ENCODE results near the gene TOMM70.
A peak's percentile ranks its signal among the peaks of the same experiment; 100 is the strongest.

TOMM70 gene

DNA sequence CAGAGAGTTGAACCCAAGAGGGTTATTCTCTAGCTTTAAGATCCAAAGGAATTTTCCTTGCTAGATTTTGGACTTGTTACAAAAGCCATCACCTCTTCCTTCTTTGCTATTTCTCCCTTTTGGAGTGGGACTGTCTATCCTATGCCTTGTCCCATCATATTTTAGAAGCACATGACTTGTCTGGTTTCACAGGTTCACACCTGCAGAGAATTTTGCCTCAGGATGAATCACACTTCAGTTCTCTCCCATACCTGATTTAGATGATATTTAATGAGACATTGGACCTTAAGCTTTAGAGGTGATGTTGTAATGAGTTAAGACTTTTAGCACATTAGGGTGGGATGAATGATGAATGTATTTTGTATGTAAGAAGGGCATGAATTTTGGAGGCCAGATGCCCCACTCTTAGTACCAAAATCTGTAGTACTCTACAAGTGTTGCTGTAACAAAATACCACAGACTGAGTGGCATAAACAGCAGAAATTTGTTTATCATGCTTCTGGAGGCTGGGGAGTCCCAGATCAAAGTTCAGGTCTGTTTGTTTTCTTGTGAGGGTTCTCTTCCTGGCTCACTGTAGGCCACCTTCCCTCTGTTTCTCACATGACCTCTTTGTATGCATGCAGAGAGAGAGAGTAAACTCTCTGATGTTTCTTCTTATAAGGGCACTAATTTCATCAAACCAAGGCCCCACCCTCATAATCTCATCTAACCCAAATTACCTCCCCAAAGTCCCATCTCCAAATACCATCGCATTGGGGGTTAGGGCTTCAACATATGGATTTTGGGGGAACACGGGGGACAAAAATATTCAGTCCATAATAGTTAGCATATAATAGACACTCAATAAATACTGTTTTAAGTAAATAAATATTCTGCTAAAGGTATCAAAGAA lies 10.4 kb upstream of the TOMM70 start:
- no peak for DNase-seq

DNA sequence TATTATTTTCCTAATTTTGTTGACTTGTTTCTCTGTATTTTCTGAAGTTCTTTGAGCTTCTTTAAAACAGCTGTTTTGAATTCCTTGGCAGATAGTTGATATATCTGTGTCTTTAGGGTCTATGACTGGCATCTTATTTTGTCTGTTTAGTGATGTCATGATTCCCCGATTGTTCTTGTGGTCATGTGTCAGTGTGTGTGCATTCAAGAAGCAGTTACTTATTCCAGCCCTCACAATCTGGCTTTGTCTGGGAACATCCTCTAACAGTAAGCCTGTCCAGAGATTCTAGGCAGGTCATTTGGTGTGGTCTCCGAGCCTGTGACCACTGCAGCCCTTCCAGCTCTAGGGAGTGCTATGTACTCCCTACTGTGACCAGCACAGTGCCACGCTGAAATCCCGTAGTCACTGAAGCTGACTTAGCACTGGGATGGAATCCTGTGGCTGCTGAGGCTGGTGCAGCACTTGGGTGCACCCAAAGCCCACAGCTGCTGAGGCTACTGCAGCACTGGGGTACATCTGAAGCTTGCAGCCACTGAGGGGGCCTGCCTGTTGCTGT lies 7.2 kb upstream of the TOMM70 start:
- no peak for DNase-seq

DNA sequence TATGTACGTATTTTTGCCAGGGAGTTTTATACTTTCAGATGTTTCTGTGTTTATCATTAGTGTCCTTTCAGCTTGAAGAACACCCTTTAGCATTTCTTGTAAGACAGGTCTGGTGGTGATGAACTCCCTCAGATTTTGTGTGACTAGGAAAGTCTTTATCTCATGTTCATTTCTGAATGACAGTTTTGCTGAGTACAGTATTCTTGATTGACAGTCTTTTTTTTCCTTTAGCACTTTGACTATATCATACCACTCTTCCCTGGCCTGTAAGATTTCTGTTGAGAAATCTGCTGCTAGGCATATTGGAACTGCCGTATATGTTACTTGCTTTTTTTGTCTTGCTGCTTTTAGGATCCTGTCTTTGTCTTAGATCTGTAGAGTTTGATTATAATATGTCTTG lies 6.3 kb upstream of the TOMM70 start:
- no peak for DNase-seq

GRCh38 chr3:100404250-100404548 lies 3.3 kb upstream of the TOMM70 start:
- DNase-seq: no peak

- DNase-seq: no peak
These were observed 2.7 kb upstream of the TOMM70 start for GRCh38 chr3:100403362-100404249.

GRCh38 chr3:100402891-100403290 lies 2.0 kb upstream of the TOMM70 start:
- no peak for DNase-seq

DNA sequence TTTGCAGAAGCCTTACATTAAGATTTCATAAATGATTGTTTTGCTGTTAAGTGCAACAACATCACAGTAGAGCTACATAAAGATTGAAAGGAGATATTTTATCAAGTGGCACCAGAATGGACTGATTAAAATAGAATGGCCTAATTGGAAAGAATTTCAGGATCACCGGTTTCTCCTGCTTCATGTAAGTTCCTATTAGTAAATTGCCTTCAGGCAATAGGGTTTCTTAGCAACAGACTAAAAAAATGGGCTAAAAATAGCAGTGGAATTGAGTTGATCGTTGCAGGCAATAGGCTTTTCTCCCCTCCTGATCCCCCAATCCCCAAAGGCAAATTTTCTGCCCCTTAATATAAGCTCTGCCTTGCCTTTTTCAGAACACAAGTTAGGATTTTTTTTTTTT lies 1.4 kb upstream of the TOMM70 start:
- DNase-seq: no peak

DNA sequence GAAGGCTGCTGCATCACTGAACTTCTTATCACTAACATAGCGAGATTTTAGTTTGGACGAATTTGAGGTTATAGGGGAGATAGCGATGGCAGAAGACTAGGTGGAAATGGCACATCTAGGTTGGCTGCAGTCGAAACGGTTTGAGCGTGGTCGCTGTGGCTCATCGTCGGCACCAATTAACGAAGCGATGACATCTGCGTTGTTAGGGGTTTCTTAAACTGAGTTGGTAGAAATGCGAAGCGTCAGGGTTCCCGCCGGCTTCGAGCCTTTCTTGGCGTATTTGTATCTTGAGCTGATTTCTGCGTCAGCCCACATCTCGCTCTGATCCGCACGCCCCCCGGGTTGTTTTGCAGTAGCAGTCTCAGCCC lies 769 bp upstream of the TOMM70 start:
- peak; percentile 81 for DNase-seq

DNA sequence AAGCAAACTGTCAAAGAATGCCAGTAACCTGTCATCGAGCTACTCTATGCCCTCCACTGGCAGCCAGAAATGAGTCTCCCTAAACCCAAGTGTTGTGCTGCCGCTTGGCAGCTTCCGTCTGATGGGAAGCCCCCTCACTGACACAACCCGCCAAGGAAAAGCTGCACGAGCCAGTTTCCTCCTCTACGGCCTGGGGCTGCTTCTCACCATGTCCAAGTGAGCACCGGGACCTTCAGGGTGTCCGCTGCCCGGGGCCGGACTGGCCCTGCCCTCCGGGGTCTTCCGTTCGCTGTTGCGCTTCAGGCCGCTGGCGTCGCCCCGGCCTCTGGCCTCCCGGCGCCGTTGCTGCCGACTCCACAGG lies 490 bp downstream of the TOMM70 start:
- peak; percentile 80 for DNase-seq

DNA sequence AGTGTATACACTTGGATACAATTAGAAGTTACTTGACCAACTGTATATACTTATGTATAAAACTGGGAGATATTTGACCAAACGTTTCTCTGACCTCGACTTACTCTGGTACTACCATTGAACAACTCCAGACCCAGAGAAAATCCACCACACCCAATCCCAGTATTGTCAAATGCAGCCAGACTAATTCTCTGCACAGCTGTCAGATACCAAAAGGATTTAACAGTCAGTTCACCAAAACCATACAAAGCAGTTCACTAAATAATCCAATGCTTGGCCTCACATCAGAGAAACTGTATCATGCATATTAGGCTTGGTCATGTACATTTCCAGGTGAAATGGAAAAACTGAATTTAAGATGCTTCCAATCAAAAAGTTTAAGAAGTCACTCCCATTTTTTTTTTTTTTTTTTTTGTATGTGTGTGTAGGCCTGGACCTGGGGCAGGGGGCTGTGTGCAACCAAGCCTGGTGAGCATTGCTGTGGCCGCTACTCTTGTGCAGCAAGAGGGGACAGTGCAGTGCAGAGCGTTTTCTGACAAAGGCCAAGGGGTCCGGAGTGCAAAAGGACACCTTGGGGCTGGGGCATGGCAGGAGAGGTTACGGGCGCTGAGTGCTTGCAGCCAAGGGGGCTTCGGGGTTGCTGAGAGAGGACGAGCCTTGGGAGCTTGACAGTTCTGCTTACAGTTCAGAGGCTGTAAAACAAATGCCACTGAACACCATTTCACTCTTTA lies 1.4 kb downstream of the TOMM70 start:
- DNase-seq: no peak

DNA sequence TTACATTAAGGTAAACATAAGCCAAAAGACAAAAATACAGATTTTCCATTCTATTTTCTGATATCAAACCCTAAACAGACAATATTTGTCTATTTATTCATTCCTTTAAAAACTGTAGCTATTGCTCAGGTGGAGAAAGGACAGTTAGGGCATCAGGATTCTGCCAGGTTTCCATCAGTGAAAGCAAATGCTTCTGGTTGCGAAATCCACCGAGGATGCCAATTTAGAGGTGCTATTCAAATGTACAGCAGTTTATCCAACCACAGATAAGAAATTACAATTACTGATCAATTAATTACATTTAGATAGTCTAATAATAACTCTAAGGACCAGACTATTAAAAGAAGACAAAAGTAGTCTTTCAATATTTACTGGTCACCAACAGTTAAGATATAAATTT lies 3.9 kb downstream of the TOMM70 start:
- DNase-seq: no peak

- no peak for DNase-seq
These were observed 5.0 kb downstream of the TOMM70 start for GRCh38 chr3:100395679-100396431.

GRCh38 chr3:100389025-100389424 lies 11.9 kb downstream of the TOMM70 start:
- no peak for DNase-seq

GRCh38 chr3:100386437-100387074 lies 14.3 kb downstream of the TOMM70 start:
- no peak for DNase-seq

- DNase-seq: no peak
These were observed 16.0 kb downstream of the TOMM70 start for GRCh38 chr3:100384733-100385525.

GRCh38 chr3:100376301-100376700 lies 24.6 kb downstream of the TOMM70 start:
- no peak for DNase-seq

- no peak for DNase-seq
These were observed 26.4 kb downstream of the TOMM70 start for GRCh38 chr3:100374521-100374920.

- DNase-seq: no peak
These were observed 30.1 kb downstream of the TOMM70 start for GRCh38 chr3:100370756-100371155.

DNA sequence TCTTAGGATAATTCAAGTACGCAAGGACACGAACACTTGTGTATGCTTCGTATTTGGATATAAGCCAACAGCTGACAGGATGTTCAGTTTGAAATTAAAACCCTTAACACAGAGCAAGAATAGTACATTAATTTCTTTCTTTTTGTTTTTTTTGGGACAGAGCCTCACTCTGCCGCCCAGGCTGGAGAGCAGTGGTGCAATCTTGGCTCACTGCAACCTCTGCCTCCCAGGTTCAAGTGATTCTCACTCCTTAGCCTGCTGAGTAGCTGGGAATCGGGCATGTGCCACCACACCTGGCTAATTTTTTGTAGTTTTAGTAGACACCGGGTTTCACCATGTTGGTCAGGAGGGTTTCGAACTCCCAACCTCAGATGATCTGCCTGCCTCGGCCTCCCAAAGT lies 32.4 kb downstream of the TOMM70 start:
- DNase-seq: no peak

DNA sequence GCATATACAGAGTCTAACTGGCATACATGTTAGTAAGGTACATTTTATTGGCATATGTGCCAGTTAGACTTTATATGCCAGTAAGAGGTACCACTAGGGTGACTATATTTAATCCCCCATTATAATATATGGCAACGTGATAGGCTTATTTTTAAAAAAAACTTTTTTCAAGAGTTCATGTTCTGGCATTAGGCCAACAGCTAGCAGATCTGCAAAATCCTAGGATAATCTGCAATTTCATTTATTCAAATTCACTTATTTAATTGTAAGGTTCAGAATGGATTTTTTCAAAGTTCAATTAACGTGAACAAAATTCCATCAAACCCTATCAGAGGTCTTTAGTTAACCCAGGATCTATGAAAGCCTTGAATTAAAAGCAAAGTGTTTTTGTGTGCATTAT lies 34.5 kb downstream of the TOMM70 start:
- no peak for DNase-seq

DNA sequence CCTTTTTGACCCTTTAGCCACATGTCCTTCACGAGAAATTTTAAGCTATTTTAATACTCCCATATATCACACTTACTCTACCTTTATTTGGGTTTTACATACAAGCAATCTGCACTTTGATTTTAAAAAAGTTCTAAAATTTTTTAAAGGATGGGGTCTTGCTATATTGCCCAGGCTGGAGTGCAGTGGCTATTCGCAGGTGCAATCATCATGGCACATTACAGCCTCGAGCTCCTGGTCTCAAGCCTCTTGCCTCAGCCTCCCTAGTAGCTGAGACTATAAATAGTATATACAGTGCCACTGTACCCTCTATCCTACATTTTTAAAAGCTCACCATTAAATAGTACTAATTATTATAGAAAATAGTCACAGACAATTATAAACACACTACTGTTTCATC lies 36.5 kb downstream of the TOMM70 start:
- no peak for DNase-seq

All from activated effector memory CD4-positive, alpha-beta T cell treated with anti-CD3 and anti-CD28 coated beads, Interleukin-2, amount 50 U/mL, for 16 hours (primary cell).